ENCODE measurements around the gene PRLR. TPM values are rescaled to one million over a fixed set of nuclear protein-coding genes. Genes with fewer than 3 reads are reported as not detected.

PRLR gene
- total and polyA plus RNA-seq, 2 of the 13 experiments (the other 11 are each of a cell fraction or from before 2014, with no cell fraction given): 12.2 to 13.3 TPM

DNA sequence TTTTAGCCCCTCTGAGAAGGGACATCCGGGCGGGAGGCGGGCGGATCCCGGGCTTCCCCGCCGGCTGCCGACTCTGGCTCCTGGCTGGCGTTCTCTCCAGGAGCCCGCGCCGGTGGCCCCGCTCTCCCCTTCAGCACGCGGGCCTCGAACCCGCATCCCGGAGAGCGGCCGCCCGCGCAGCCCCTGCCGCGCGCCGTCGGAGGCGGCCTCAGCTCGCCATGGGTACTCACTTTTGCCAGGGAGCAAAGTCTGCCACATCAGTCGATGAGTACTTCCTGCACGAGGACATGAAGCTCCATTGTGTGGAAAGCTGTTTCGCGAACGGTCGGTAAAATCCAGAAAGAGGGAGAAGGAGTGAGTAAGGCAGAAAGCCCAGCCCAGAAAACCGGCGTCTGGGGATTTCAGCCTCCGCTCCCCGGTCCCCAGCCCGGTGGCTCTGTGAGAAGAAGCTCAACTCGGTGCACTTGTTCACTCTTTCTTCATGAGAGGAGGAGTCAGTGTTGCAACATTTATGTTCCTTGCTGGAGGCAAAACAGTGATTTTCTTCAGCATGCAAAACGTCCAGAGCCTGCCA is at the start of gene PRLR (continued):
- TF ChIP-seq, protein P1, sequence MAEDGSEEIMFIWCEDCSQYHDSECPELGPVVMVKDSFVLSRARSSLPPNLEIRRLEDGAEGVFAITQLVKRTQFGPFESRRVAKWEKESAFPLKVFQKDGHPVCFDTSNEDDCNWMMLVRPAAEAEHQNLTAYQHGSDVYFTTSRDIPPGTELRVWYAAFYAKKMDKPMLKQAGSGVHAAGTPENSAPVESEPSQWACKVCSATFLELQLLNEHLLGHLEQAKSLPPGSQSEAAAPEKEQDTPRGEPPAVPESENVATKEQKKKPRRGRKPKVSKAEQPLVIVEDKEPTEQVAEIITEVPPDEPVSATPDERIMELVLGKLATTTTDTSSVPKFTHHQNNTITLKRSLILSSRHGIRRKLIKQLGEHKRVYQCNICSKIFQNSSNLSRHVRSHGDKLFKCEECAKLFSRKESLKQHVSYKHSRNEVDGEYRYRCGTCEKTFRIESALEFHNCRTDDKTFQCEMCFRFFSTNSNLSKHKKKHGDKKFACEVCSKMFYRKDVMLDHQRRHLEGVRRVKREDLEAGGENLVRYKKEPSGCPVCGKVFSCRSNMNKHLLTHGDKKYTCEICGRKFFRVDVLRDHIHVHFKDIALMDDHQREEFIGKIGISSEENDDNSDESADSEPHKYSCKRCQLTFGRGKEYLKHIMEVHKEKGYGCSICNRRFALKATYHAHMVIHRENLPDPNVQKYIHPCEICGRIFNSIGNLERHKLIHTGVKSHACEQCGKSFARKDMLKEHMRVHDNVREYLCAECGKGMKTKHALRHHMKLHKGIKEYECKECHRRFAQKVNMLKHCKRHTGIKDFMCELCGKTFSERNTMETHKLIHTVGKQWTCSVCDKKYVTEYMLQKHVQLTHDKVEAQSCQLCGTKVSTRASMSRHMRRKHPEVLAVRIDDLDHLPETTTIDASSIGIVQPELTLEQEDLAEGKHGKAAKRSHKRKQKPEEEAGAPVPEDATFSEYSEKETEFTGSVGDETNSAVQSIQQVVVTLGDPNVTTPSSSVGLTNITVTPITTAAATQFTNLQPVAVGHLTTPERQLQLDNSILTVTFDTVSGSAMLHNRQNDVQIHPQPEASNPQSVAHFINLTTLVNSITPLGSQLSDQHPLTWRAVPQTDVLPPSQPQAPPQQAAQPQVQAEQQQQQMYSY (CRISPR knock-in tag; IDR thresholded peaks at IDR 0.05): no peak
- TF ChIP-seq KMT2B (CRISPR knock-in tag; IDR thresholded peaks at IDR 0.05): 0 out of 2 replicates have a peak, but pooled peaks have one; percentile 52
- no peak for TF ChIP-seq PHF21A (CRISPR knock-in tag; IDR thresholded peaks at IDR 0.05)
- TF ChIP-seq IRF2 (CRISPR knock-in tag; IDR thresholded peaks at IDR 0.05): peak; percentile 27; the same call in 1 of the 2 replicates
- TF ChIP-seq KLF16 (CRISPR knock-in tag; IDR thresholded peaks at IDR 0.05): 0 out of 4 replicates have a peak, but pooled peaks of 1 of the 2 experiments have one; percentile 51
- no peak for TF ChIP-seq SIN3A (IDR thresholded peaks at IDR 0.05; ENCODE audit: borderline replicate concordance, low read depth, low read length)
- TF ChIP-seq, protein P2, sequence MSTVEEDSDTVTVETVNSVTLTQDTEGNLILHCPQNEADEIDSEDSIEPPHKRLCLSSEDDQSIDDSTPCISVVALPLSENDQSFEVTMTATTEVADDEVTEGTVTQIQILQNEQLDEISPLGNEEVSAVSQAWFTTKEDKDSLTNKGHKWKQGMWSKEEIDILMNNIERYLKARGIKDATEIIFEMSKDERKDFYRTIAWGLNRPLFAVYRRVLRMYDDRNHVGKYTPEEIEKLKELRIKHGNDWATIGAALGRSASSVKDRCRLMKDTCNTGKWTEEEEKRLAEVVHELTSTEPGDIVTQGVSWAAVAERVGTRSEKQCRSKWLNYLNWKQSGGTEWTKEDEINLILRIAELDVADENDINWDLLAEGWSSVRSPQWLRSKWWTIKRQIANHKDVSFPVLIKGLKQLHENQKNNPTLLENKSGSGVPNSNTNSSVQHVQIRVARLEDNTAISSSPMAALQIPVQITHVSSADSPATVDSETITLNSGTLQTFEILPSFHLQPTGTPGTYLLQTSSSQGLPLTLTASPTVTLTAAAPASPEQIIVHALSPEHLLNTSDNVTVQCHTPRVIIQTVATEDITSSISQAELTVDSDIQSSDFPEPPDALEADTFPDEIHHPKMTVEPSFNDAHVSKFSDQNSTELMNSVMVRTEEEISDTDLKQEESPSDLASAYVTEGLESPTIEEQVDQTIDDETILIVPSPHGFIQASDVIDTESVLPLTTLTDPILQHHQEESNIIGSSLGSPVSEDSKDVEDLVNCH (CRISPR knock-in tag; IDR thresholded peaks at IDR 0.05): no peak
- TF ChIP-seq, protein P3, sequence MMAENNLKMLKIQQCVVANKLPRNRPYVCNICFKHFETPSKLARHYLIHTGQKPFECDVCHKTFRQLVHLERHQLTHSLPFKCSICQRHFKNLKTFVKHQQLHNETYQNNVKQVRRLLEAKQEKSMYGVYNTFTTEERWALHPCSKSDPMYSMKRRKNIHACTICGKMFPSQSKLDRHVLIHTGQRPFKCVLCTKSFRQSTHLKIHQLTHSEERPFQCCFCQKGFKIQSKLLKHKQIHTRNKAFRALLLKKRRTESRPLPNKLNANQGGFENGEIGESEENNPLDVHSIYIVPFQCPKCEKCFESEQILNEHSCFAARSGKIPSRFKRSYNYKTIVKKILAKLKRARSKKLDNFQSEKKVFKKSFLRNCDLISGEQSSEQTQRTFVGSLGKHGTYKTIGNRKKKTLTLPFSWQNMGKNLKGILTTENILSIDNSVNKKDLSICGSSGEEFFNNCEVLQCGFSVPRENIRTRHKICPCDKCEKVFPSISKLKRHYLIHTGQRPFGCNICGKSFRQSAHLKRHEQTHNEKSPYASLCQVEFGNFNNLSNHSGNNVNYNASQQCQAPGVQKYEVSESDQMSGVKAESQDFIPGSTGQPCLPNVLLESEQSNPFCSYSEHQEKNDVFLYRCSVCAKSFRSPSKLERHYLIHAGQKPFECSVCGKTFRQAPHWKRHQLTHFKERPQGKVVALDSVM (CRISPR knock-in tag; IDR thresholded peaks at IDR 0.05): no peak
- TF ChIP-seq KDM2A (CRISPR knock-in tag; IDR thresholded peaks at IDR 0.05; ENCODE audit: borderline replicate concordance, low read depth): peak; percentile 56; the same call in 1 of the 2 replicates
- no peak for TF ChIP-seq SRF (IDR thresholded peaks at IDR 0.05; ENCODE audit: low read depth, low read length)
- TF ChIP-seq ZNF558 (CRISPR knock-in tag; IDR thresholded peaks at IDR 0.05; ENCODE audit: borderline replicate concordance): no peak
- no peak for TF ChIP-seq MEIS2 (CRISPR knock-in tag; IDR thresholded peaks at IDR 0.05)
- no peak for TF ChIP-seq TCF7 (IDR thresholded peaks at IDR 0.05; ENCODE audit: low read depth)
- TF ChIP-seq, protein P4, sequence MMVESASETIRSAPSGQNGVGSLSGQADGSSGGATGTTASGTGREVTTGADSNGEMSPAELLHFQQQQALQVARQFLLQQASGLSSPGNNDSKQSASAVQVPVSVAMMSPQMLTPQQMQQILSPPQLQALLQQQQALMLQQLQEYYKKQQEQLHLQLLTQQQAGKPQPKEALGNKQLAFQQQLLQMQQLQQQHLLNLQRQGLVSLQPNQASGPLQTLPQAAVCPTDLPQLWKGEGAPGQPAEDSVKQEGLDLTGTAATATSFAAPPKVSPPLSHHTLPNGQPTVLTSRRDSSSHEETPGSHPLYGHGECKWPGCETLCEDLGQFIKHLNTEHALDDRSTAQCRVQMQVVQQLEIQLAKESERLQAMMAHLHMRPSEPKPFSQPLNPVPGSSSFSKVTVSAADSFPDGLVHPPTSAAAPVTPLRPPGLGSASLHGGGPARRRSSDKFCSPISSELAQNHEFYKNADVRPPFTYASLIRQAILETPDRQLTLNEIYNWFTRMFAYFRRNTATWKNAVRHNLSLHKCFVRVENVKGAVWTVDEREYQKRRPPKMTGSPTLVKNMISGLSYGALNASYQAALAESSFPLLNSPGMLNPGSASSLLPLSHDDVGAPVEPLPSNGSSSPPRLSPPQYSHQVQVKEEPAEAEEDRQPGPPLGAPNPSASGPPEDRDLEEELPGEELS (CRISPR knock-in tag; IDR thresholded peaks at IDR 0.05): peak; percentile 22; the same call in 1 of the 2 replicates
- TF ChIP-seq SALL2 (CRISPR knock-in tag; IDR thresholded peaks at IDR 0.05): no peak
- TF ChIP-seq ZNF883 (CRISPR knock-in tag; IDR thresholded peaks at IDR 0.05; ENCODE audit: not compliant biosample characterization): no peak
- no peak for TF ChIP-seq SP2 (CRISPR knock-in tag; IDR thresholded peaks at IDR 0.05)
- TF ChIP-seq CHCHD3 (CRISPR knock-in tag; IDR thresholded peaks at IDR 0.05): no peak
- TF ChIP-seq CEBPB (IDR thresholded peaks at IDR 0.05; ENCODE audit: borderline replicate concordance, low read depth, low read length): peak; percentile 77
- no peak for TF ChIP-seq PAWR (CRISPR knock-in tag; IDR thresholded peaks at IDR 0.05; ENCODE audit: borderline replicate concordance)
